Measurements from ENCODE around the gene RHOD.
A peak's percentile ranks its signal among the peaks of the same experiment; 100 is the strongest.

The RHOD gene

GRCh38 chr11:67054836-67055523 is 1.7 kb upstream of the RHOD start:
- intact Hi-C loops (cut with DNase I): no loop called here
- DNase-seq: peak; percentile 28 to 94 (median 76)

GRCh38 chr11:67055812-67056211 is 835 bp upstream of the RHOD start:
- intact Hi-C loops (cut with DNase I): no loop called here
- DNase-seq: peak in 41 of 42 donors; percentile 19 to 86 (median 66)

- intact Hi-C loops (cut with DNase I): no loop called here
- DNase-seq: no peak
These were observed 592 bp downstream of the RHOD start for GRCh38 chr11:67057205-67057672.

GRCh38 chr11:67058506-67058905 is 1.9 kb downstream of the RHOD start:
- intact Hi-C loops (cut with DNase I): no loop called here

GRCh38 chr11:67059671-67060070 is 3.0 kb downstream of the RHOD start:
- intact Hi-C loops (cut with DNase I): no loop called here

More at GRCh38 chr11:67058506-67058905, 1.9 kb downstream of the RHOD start:
- no peak for DNase-seq

GRCh38 chr11:67060111-67060522 is 3.5 kb downstream of the RHOD start:
- intact Hi-C loops (cut with DNase I): no loop called here
- no peak for DNase-seq

More at GRCh38 chr11:67059671-67060070, 3.0 kb downstream of the RHOD start:
- DNase-seq: no peak

GRCh38 chr11:67062526-67063373 is 6.1 kb downstream of the RHOD start:
- intact Hi-C loops (cut with DNase I): no loop called here
- DNase-seq: no peak

GRCh38 chr11:67066333-67066709 is 9.7 kb downstream of the RHOD start:
- intact Hi-C loops (cut with DNase I): no loop called here
- DNase-seq: no peak

GRCh38 chr11:67071420-67072284 is 15.0 kb downstream of the RHOD start:
- intact Hi-C loops (cut with DNase I): no loop called here
- peak; percentile 60 to 89 (median 74) for DNase-seq

GRCh38 chr11:67072295-67072694 is 15.6 kb downstream of the RHOD start:
- DNase-seq: no peak
- intact Hi-C loops (cut with DNase I): no loop called here

GRCh38 chr11:67073908-67074307 is 17.3 kb downstream of the RHOD start:
- DNase-seq: no peak

GRCh38 chr11:67076202-67076601 is 19.6 kb downstream of the RHOD start:
- no peak for DNase-seq
- intact Hi-C loops (cut with DNase I): no loop called here

More at GRCh38 chr11:67073908-67074307, 17.3 kb downstream of the RHOD start:
- intact Hi-C loops (cut with DNase I): no loop called here

- intact Hi-C loops (cut with DNase I): no loop called here
- no peak for DNase-seq
These were observed 22.5 kb downstream of the RHOD start for GRCh38 chr11:67079065-67079705.

- DNase-seq: peak in 4 of 42 donors; percentile 6 to 28 (median 12)
- intact Hi-C loops (cut with DNase I): no loop called here
These were observed 25.6 kb downstream of the RHOD start for GRCh38 chr11:67082071-67082791.

GRCh38 chr11:67083786-67084366 is 27.2 kb downstream of the RHOD start:
- no peak for DNase-seq
- intact Hi-C loops (cut with DNase I): no loop called here

GRCh38 chr11:67085617-67086016 is 29.0 kb downstream of the RHOD start:
- DNase-seq: no peak
- intact Hi-C loops (cut with DNase I): no loop called here

GRCh38 chr11:67090717-67091116 is 34.1 kb downstream of the RHOD start:
- intact Hi-C loops (cut with DNase I): no loop called here
- DNase-seq: no peak

GRCh38 chr11:67095214-67095507 is 38.5 kb downstream of the RHOD start:
- intact Hi-C loops (cut with DNase I): no loop called here

More at GRCh38 chr11:67095214-67095507, 38.5 kb downstream of the RHOD start:
- DNase-seq: no peak
